IMR-90 (cell line): ENCODE results near the gene RNGTT. TPM values are rescaled to one million over a fixed set of nuclear protein-coding genes. Genes with fewer than 3 reads are reported as not detected.

Experiments
- ATAC-seq: fragments of 200-7000 bp; cut with Tn5 transposase; 2 replicates; pipeline ENCODE4 v1.9.1; 2020; ENCODE audit warnings: low read depth, mild to moderate bottlenecking, moderate library complexity
- BruUV-seq: library from RNA; stranded (reverse); fragments of 400-500 nt; replicated peaks from 2 replicates; lab custom pipeline; 2021; lab: Mats Ljungman, UMichigan
- CTCF ChIA-PET: fragments of 300-600 bp; formaldehyde crosslinking; extraction: SDS; loops from one replicate; lab custom pipeline; 2021; ENCODE audit warnings: antibody characterized with exemption; lab: Yijun Ruan, JAX
- POLR2A ChIA-PET: fragments of 300-600 bp; sonication (Branson Sonifier 250); formaldehyde crosslinking; loops from one replicate; lab custom pipeline; 2022; ENCODE audit warnings: antibody characterized with exemption; ENCODE audit not compliant: unreplicated experiment; lab: Charles Lee
- DNase-seq: peaks from one replicate; pipeline ENCODE4 v3.0.0; 2013
- H2AFZ ChIP-seq: replicated peaks from 2 replicates; pipeline ENCODE3; 2013; ENCODE audit warnings: low read length, mild to moderate bottlenecking; ENCODE audit not compliant: poor library complexity
- H2AK5ac ChIP-seq: 2 replicates; pipeline ENCODE4 v1.6.1; 2013; ENCODE audit warnings: low read depth, low read length, inconsistent platforms
- H2AK9ac ChIP-seq: replicated peaks from 2 replicates; pipeline ENCODE3; 2013; ENCODE audit warnings: mild to moderate bottlenecking, low read depth, low read length, moderate library complexity; ENCODE audit not compliant: poor library complexity
- H2BK120ac ChIP-seq: 2 replicates; pipeline ENCODE4 v1.6.1; 2013; ENCODE audit warnings: low read depth, low read length, inconsistent platforms
- H2BK15ac ChIP-seq: 3 replicates; pipeline ENCODE4 v1.6.1; 2013; ENCODE audit warnings: low read depth, low read length, inconsistent platforms
- H2BK20ac ChIP-seq: 2 replicates; pipeline ENCODE4 v1.6.1; 2013; ENCODE audit warnings: low read depth, mild to moderate bottlenecking, inconsistent platforms, low read length, moderate library complexity
- H2BK5ac ChIP-seq: 2 replicates; pipeline ENCODE4 v1.6.1; 2013; ENCODE audit warnings: mild to moderate bottlenecking, low read depth, low read length, inconsistent platforms; ENCODE audit not compliant: poor library complexity, severe bottlenecking
- H3K14ac ChIP-seq: replicated peaks from 2 replicates; pipeline ENCODE4 v1.6.1; 2013; ENCODE audit warnings: low read depth, low read length, inconsistent platforms
- H3K18ac ChIP-seq: 2 replicates; pipeline ENCODE4 v1.6.1; 2013; ENCODE audit warnings: low read depth, low read length, control low read depth
- H3K23ac ChIP-seq: 2 replicates; pipeline ENCODE4 v1.6.1; 2013; ENCODE audit warnings: low read depth, low read length, inconsistent platforms
- H3K27ac ChIP-seq: 2 replicates; pipeline ENCODE4 v1.5.1; 2013; ENCODE audit warnings: mild to moderate bottlenecking, control low read depth, low read length; ENCODE audit not compliant: insufficient read depth
- H3K27me3 ChIP-seq: 2 replicates; pipeline ENCODE4 v1.6.1; 2013; ENCODE audit warnings: low read length; ENCODE audit not compliant: control insufficient read depth, insufficient read depth
- H3K36me3 ChIP-seq: 2 replicates; pipeline ENCODE4 v1.6.1; 2013; ENCODE audit warnings: low read length, mixed read lengths; ENCODE audit not compliant: control insufficient read depth, insufficient read depth
- H3K4ac ChIP-seq: 2 replicates; pipeline ENCODE4 v1.6.1; 2013; ENCODE audit warnings: low read depth, low read length, inconsistent platforms
- H3K4me1 ChIP-seq: 2 replicates; pipeline ENCODE4 v1.6.1; 2013; ENCODE audit warnings: low read length, mixed read lengths; ENCODE audit not compliant: control insufficient read depth, insufficient read depth
- H3K4me2 ChIP-seq: 2 replicates; pipeline ENCODE4 v1.6.1; 2013; ENCODE audit warnings: low read depth, mild to moderate bottlenecking, control low read depth, low read length, moderate library complexity
- H3K4me3 ChIP-seq: 2 replicates; pipeline ENCODE4 v1.5.1; 2013; ENCODE audit warnings: low read depth, mild to moderate bottlenecking, control low read depth, low read length, moderate library complexity; ENCODE audit not compliant: insufficient read depth
- H3K56ac ChIP-seq: 2 replicates; pipeline ENCODE4 v1.6.1; 2013; ENCODE audit warnings: low read length, inconsistent platforms; ENCODE audit not compliant: insufficient read depth; ENCODE audit errors: extremely low read depth
- H3K79me1 ChIP-seq, 2 experiments: 2 replicates each; pipeline ENCODE4 v1.6.1; 2013; ENCODE audit warnings: low read length in 2 of 2, inconsistent platforms in 1 of 2, low read depth in 1 of 2
- H3K9ac ChIP-seq: 2 replicates; pipeline ENCODE4 v1.6.1; 2013; ENCODE audit warnings: low read depth, low read length, control low read depth
- H3K9me1 ChIP-seq: 2 replicates; pipeline ENCODE4 v1.6.1; 2013; ENCODE audit warnings: low read length, inconsistent platforms; ENCODE audit not compliant: insufficient read depth
- H3K9me3 ChIP-seq: 2 replicates; pipeline ENCODE4 v1.6.1; 2013; ENCODE audit warnings: low read length; ENCODE audit not compliant: control insufficient read depth, insufficient read depth
- H4K20me1 ChIP-seq: 2 replicates; pipeline ENCODE4 v1.6.1; 2013; ENCODE audit warnings: low read length, inconsistent platforms; ENCODE audit not compliant: insufficient read depth
- H4K5ac ChIP-seq: 2 replicates; pipeline ENCODE4 v1.6.1; 2013; ENCODE audit warnings: mild to moderate bottlenecking, low read depth, low read length, control low read depth
- H4K8ac ChIP-seq, 2 experiments: 2 replicates each; pipeline ENCODE4 v1.6.1; 2013; ENCODE audit warnings: low read depth in 2 of 2, low read length in 2 of 2, control low read depth in 1 of 2, inconsistent platforms in 1 of 2
- H4K91ac ChIP-seq: 2 replicates; pipeline ENCODE4 v1.6.1; 2013; ENCODE audit warnings: low read depth, low read length, inconsistent platforms; ENCODE audit not compliant: insufficient read depth
- BHLHE40 ChIP-seq: fragments of 150-350 bp; IDR thresholded peaks from 2 replicates; pipeline ENCODE4 v1.6.1; 2016; ENCODE audit warnings: mild to moderate bottlenecking, low read depth, low read length
- NFE2L2 ChIP-seq: fragments of 150-350 bp; IDR thresholded peaks from 2 replicates; pipeline ENCODE4 v1.6.1; 2016; ENCODE audit warnings: low read depth, mild to moderate bottlenecking, low read length
- POLR2A ChIP-seq: IDR thresholded peaks from 2 replicates; pipeline ENCODE4 v1.6.1; 2012; ENCODE audit warnings: mild to moderate bottlenecking, low read depth, low read length
- RAD21 ChIP-seq: IDR thresholded peaks from 2 replicates; pipeline ENCODE4 v1.6.1; 2012; ENCODE audit warnings: low read length, improper control_type of control experiment
- WGBS, 2 experiments: methylation state at CpG; one replicate each; pipeline versions ENCODE4 v1.1.5 to v1.1.7; 2013; ENCODE audit warnings: missing lambda C conversion rate in 2 of 2; ENCODE audit not compliant: insufficient read length in 1 of 2; ENCODE audit errors: extremely low coverage in 2 of 2; 5-methylcytosine and 5-hydroxymethylcytosine counted together
- dilution Hi-C: fragments of 300-500 bp; cut with HindIII; formaldehyde crosslinking; loops from one replicate; pipeline ENCODE4 v1.14.3; 2018; ENCODE audit warnings: low sequenced_read_pairs; ENCODE audit not compliant: unreplicated experiment
- in situ Hi-C: fragments of 300-500 bp; cut with MboI; formaldehyde crosslinking; loops from 3 replicates; pipeline ENCODE4 v1.14.3; 2019; ENCODE audit warnings: low sequenced_read_pairs, inconsistent platforms, mixed read lengths
- intact Hi-C: fragments of 100-400 bp; cut with micrococcal nuclease; formaldehyde crosslinking; loops from 2 replicates; pipeline ENCODE4 v1.10.0; 2022
- polyA plus RNA-seq, 3 experiments: library from polyadenylated mRNA; depleted of rRNA; stranded (reverse); fragments of >200 nt; gene quantifications; 2 replicates each; pipeline ENCODE4 v1.2.3, GENCODE V29; 2012; ENCODE audit warnings: low replicate concordance in 1 of 3
- total RNA-seq: library from RNA; depleted of rRNA; stranded (reverse); fragments of >200 nt; gene quantifications from 2 replicates; pipeline ENCODE4 v1.2.3, GENCODE V29; 2012
- TF ChIP-seq, protein P1 (sequence below): fragments of 150-350 bp; IDR thresholded peaks from 2 replicates; pipeline ENCODE4 v1.6.1; 2017; ENCODE audit warnings: mild to moderate bottlenecking, antibody characterized with exemption, low read length, low read depth

RNGTT gene
- total and polyA plus RNA-seq, 2 of the 4 experiments (the other 2 are of a cell fraction) = 5.4 to 21.7 TPM

DNA sequence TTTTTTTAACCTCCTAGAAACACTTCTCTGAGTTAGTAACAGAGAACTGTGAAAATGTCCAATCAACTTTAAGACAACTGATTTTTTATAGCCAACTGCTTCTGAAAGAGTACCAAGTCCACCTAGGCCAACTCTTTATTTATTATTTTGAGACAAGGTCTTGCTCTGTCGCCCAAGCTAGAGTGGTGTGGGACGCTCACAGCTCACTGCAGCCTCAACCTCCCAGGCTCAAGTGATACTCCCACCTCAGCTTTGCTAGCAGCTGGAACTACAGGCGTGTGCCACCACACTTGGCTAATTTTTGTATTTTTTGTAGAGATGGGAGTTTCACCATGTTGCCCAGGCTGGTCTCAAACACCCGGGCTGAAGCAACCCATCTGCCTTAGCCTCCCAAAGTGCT is 331.6 kb downstream of the RNGTT start:
- no peaks in the 10 kb centered on the region for H3K36me3 ChIP-seq
- no peak overlapping the region for H4K5ac ChIP-seq
- no peak overlapping the region for H2AFZ ChIP-seq
- H2BK120ac ChIP-seq = no peak overlapping the region
- no CpG with 5 or more reads among the region's 4 CpGs for WGBS, 2 experiments
- H3K9ac ChIP-seq = no peak overlapping the region
- no peak overlapping the region for H3K4me2 ChIP-seq
- ChIA-PET CTCF (no interaction called here), POLR2A (no interaction called here)
- in situ Hi-C loops = no loop called here
- no TSS peak for BruUV-seq
- no peak overlapping the region for H2BK15ac ChIP-seq
- TF ChIP-seq NFE2L2 (no peak), POLR2A (no peak), RAD21 (no peak), BHLHE40 (no peak)
- TF ChIP-seq, protein P1, sequence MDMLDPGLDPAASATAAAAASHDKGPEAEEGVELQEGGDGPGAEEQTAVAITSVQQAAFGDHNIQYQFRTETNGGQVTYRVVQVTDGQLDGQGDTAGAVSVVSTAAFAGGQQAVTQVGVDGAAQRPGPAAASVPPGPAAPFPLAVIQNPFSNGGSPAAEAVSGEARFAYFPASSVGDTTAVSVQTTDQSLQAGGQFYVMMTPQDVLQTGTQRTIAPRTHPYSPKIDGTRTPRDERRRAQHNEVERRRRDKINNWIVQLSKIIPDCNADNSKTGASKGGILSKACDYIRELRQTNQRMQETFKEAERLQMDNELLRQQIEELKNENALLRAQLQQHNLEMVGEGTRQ = no peak
- peaks cover 2% of the 10 kb centered on the region for H3K4me1 ChIP-seq
- ATAC-seq (no peak), DNase-seq (no peak)
- H3K4ac ChIP-seq = no peak overlapping the region
- dilution Hi-C loops = no loop called here
- H3K79me1 ChIP-seq = no peaks in the 10 kb centered on the region
- H3K4me3 ChIP-seq = no peak overlapping the region
- H2BK20ac ChIP-seq = no peak overlapping the region
- H4K8ac ChIP-seq = no peak overlapping the region
- H3K9me1 ChIP-seq = no peaks in the 10 kb centered on the region
- H3K9me3 ChIP-seq = no peaks in the 10 kb centered on the region
- no peak overlapping the region for H3K18ac ChIP-seq
- H4K91ac ChIP-seq = no peak overlapping the region
- no peak overlapping the region for H2AK5ac ChIP-seq
- no peaks in the 10 kb centered on the region for H4K20me1 ChIP-seq
- no peak overlapping the region for H3K27ac ChIP-seq
- H2BK5ac ChIP-seq = no peak overlapping the region
- no peak overlapping the region for H3K56ac ChIP-seq
- H3K14ac ChIP-seq = no peak overlapping the region
- H2AK9ac ChIP-seq = no peak overlapping the region
- no peak overlapping the region for H3K23ac ChIP-seq
- intact Hi-C loops = no loop called here
- H3K27me3 ChIP-seq = no peaks in the 10 kb centered on the region
